ENCODE results near the gene CENPU. TPM values are rescaled to one million over a fixed set of nuclear protein-coding genes. Genes with fewer than 3 reads are reported as not detected.

Gene CENPU
- total and polyA plus RNA-seq, 2 of the 8 experiments (the other 6 are each of a cell fraction or from before 2014, with no cell fraction given) = 32.1 to 122 TPM

DNA sequence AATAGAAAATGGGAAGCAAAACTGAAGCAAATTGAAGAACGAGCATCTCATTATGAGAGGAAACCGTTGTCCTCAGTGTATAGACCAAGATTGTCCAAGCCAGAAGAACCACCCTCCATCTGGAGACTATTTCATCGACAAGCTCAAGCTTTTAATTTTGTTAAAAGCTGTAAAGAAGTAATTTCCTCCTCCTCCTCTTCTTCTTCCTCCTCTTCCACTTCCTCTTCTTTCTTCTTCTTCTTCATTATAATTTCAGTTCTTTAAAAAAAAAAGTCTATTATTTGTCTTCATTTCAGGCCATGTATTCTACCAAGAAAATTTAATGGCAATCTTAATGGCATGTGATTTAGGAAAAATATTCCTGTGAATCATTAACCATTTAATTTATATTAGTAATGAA lies 76.8 kb downstream of the CENPU start (continued):
- TF ChIP-seq, protein P1, sequence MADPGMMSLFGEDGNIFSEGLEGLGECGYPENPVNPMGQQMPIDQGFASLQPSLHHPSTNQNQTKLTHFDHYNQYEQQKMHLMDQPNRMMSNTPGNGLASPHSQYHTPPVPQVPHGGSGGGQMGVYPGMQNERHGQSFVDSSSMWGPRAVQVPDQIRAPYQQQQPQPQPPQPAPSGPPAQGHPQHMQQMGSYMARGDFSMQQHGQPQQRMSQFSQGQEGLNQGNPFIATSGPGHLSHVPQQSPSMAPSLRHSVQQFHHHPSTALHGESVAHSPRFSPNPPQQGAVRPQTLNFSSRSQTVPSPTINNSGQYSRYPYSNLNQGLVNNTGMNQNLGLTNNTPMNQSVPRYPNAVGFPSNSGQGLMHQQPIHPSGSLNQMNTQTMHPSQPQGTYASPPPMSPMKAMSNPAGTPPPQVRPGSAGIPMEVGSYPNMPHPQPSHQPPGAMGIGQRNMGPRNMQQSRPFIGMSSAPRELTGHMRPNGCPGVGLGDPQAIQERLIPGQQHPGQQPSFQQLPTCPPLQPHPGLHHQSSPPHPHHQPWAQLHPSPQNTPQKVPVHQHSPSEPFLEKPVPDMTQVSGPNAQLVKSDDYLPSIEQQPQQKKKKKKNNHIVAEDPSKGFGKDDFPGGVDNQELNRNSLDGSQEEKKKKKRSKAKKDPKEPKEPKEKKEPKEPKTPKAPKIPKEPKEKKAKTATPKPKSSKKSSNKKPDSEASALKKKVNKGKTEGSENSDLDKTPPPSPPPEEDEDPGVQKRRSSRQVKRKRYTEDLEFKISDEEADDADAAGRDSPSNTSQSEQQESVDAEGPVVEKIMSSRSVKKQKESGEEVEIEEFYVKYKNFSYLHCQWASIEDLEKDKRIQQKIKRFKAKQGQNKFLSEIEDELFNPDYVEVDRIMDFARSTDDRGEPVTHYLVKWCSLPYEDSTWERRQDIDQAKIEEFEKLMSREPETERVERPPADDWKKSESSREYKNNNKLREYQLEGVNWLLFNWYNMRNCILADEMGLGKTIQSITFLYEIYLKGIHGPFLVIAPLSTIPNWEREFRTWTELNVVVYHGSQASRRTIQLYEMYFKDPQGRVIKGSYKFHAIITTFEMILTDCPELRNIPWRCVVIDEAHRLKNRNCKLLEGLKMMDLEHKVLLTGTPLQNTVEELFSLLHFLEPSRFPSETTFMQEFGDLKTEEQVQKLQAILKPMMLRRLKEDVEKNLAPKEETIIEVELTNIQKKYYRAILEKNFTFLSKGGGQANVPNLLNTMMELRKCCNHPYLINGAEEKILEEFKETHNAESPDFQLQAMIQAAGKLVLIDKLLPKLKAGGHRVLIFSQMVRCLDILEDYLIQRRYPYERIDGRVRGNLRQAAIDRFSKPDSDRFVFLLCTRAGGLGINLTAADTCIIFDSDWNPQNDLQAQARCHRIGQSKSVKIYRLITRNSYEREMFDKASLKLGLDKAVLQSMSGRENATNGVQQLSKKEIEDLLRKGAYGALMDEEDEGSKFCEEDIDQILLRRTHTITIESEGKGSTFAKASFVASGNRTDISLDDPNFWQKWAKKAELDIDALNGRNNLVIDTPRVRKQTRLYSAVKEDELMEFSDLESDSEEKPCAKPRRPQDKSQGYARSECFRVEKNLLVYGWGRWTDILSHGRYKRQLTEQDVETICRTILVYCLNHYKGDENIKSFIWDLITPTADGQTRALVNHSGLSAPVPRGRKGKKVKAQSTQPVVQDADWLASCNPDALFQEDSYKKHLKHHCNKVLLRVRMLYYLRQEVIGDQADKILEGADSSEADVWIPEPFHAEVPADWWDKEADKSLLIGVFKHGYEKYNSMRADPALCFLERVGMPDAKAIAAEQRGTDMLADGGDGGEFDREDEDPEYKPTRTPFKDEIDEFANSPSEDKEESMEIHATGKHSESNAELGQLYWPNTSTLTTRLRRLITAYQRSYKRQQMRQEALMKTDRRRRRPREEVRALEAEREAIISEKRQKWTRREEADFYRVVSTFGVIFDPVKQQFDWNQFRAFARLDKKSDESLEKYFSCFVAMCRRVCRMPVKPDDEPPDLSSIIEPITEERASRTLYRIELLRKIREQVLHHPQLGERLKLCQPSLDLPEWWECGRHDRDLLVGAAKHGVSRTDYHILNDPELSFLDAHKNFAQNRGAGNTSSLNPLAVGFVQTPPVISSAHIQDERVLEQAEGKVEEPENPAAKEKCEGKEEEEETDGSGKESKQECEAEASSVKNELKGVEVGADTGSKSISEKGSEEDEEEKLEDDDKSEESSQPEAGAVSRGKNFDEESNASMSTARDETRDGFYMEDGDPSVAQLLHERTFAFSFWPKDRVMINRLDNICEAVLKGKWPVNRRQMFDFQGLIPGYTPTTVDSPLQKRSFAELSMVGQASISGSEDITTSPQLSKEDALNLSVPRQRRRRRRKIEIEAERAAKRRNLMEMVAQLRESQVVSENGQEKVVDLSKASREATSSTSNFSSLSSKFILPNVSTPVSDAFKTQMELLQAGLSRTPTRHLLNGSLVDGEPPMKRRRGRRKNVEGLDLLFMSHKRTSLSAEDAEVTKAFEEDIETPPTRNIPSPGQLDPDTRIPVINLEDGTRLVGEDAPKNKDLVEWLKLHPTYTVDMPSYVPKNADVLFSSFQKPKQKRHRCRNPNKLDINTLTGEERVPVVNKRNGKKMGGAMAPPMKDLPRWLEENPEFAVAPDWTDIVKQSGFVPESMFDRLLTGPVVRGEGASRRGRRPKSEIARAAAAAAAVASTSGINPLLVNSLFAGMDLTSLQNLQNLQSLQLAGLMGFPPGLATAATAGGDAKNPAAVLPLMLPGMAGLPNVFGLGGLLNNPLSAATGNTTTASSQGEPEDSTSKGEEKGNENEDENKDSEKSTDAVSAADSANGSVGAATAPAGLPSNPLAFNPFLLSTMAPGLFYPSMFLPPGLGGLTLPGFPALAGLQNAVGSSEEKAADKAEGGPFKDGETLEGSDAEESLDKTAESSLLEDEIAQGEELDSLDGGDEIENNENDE (IDR thresholded peaks at IDR 0.05; ENCODE audit: insufficient replicate concordance, low read length) = no peak
- TF ChIP-seq BRCA1 (IDR thresholded peaks at IDR 0.05; ENCODE audit: low read depth, low read length) (no peak), CBX5 (IDR thresholded peaks at IDR 0.05; ENCODE audit: low read depth, low read length) (no peak), SIRT6 (IDR thresholded peaks at IDR 0.05; ENCODE audit: low read length) (no peak), HDAC2 (IDR thresholded peaks at IDR 0.05; ENCODE audit: borderline replicate concordance in 1 of 2, low read depth in 2 of 2, low read length in 2 of 2) (no peak)

Measured in H1 (cell line).